ENCODE results near the gene SOX10. TPM values are rescaled to one million over a fixed set of nuclear protein-coding genes. Genes with fewer than 3 reads are reported as not detected.

SOX10 gene
- total RNA-seq, 2 experiments from 2014 or later = not detected

- no peak for ATAC-seq (ENCODE audit: poor library complexity)
- no peak overlapping the region for H3K4me3 ChIP-seq (ENCODE audit: low read length)
- Mint-ChIP-seq H3K27ac (no peak overlapping the region), H3K4me1 (ENCODE audit: low read depth) (no peaks in the 10 kb centered on the region), H3K27me3 (no peaks in the 10 kb centered on the region), H3K9me3 (no peaks in the 10 kb centered on the region), H3K4me3 (no peak overlapping the region), H3K36me3 (ENCODE audit: low read depth) (no peaks in the 10 kb centered on the region)
- H3K27ac ChIP-seq (ENCODE audit: low read depth in 1 of 2, low read length in 2 of 2) = no peak overlapping the region
- no peaks in the 10 kb centered on the region for H3K9me3 ChIP-seq (ENCODE audit: control insufficient read depth in 1 of 2, insufficient read depth in 1 of 2, low read length in 2 of 2)
- no peaks in the 10 kb centered on the region for H3K4me1 ChIP-seq (ENCODE audit: insufficient read depth, low read length)
- no peak for DNase-seq
- POLR2A ChIA-PET = no interaction called here
- H3K36me3 ChIP-seq (ENCODE audit: insufficient read depth, low read length) = no peaks in the 10 kb centered on the region
- CTCF ChIA-PET = no interaction called here
- no peak for TF ChIP-seq CTCF (IDR thresholded peaks at IDR 0.05)
- no peaks in the 10 kb centered on the region for H3K27me3 ChIP-seq (ENCODE audit: control insufficient read depth in 1 of 2, insufficient read depth in 2 of 2, low read length in 2 of 2)
- intact Hi-C loops (cut with DNase I, micrococcal nuclease) = no loop called here
Measured at GRCh38 chr22:38026130-38027111, 42.1 kb upstream of the SOX10 start.

GRCh38 chr22:38025514-38025913, 41.2 kb upstream of the SOX10 start:
- intact Hi-C loops (cut with DNase I, micrococcal nuclease) = no loop called here
- Mint-ChIP-seq H3K4me1 (ENCODE audit: low read depth) (no peaks in the 10 kb centered on the region), H3K27me3 (no peaks in the 10 kb centered on the region), H3K9me3 (no peaks in the 10 kb centered on the region), H3K36me3 (ENCODE audit: low read depth) (no peaks in the 10 kb centered on the region), H3K4me3 (no peak overlapping the region), H3K27ac (no peak overlapping the region)
- no peaks in the 10 kb centered on the region for H3K36me3 ChIP-seq (ENCODE audit: insufficient read depth, low read length)
- no peaks in the 10 kb centered on the region for H3K9me3 ChIP-seq (ENCODE audit: control insufficient read depth in 1 of 2, insufficient read depth in 1 of 2, low read length in 2 of 2)
- CTCF ChIA-PET = no interaction called here
- no peak for ATAC-seq (ENCODE audit: poor library complexity)
- TF ChIP-seq CTCF (IDR thresholded peaks at IDR 0.05) = no peak
- no peaks in the 10 kb centered on the region for H3K4me1 ChIP-seq (ENCODE audit: insufficient read depth, low read length)
- H3K4me3 ChIP-seq (ENCODE audit: low read length) = no peak overlapping the region
- DNase-seq = no peak
- no peaks in the 10 kb centered on the region for H3K27me3 ChIP-seq (ENCODE audit: control insufficient read depth in 1 of 2, insufficient read depth in 2 of 2, low read length in 2 of 2)
- no peak overlapping the region for H3K27ac ChIP-seq (ENCODE audit: low read depth in 1 of 2, low read length in 2 of 2)
- POLR2A ChIA-PET = interaction anchor here (0.7 kb wide), 1 partner anchor 41 kb away, joined by 3 read pairs; the partner anchor contains the start of gene SOX10

GRCh38 chr22:38023045-38023444, 38.7 kb upstream of the SOX10 start:
- no peak overlapping the region for H3K27ac Mint-ChIP-seq
- intact Hi-C loops (cut with DNase I, micrococcal nuclease) = no loop called here

More at GRCh38 chr22:38023045-38023444, 38.7 kb upstream of the SOX10 start:
- ChIA-PET CTCF (no interaction called here), POLR2A (no interaction called here)
- DNase-seq (no peak), ATAC-seq (ENCODE audit: poor library complexity) (no peak)
- Histone ChIP-seq H3K4me1 (ENCODE audit: insufficient read depth, low read length) (no peaks in the 10 kb centered on the region), H3K36me3 (ENCODE audit: insufficient read depth, low read length) (no peaks in the 10 kb centered on the region), H3K9me3 (ENCODE audit: control insufficient read depth in 1 of 2, insufficient read depth in 1 of 2, low read length in 2 of 2) (no peaks in the 10 kb centered on the region), H3K27me3 (ENCODE audit: control insufficient read depth in 1 of 2, insufficient read depth in 2 of 2, low read length in 2 of 2) (no peaks in the 10 kb centered on the region), H3K27ac (ENCODE audit: low read depth in 1 of 2, low read length in 2 of 2) (no peak overlapping the region), H3K4me3 (ENCODE audit: low read length) (no peak overlapping the region)
- Mint-ChIP-seq H3K4me3 (no peak overlapping the region), H3K27me3 (no peaks in the 10 kb centered on the region), H3K36me3 (ENCODE audit: low read depth) (no peaks in the 10 kb centered on the region), H3K4me1 (ENCODE audit: low read depth) (no peaks in the 10 kb centered on the region), H3K9me3 (no peaks in the 10 kb centered on the region)
- no peak for TF ChIP-seq CTCF (IDR thresholded peaks at IDR 0.05)
